Thymus (tissue), 11 donors: Measurements from ENCODE around the gene MAP4K5. TPM values are rescaled to one million over a fixed set of nuclear protein-coding genes. Genes with fewer than 3 reads are reported as not detected.

Experiments used
- DNase-seq, 9 donors: peaks; one replicate each; pipeline ENCODE4 v3.0.0-alpha.2; 2013; ENCODE audit warnings: low spot score in 9 of 9, low read depth in 6 of 9, missing footprints in 1 of 9
- H3K27ac ChIP-seq, 2 donors: one replicate each; pipeline ENCODE4 v1.5.1; 2013; ENCODE audit warnings: control low read depth in 1 of 2, low read depth in 1 of 2, low read length in 1 of 2, mild to moderate bottlenecking in 1 of 2, moderate library complexity in 1 of 2
- H3K27me3 ChIP-seq, 2 donors: one replicate each; pipeline ENCODE4 v1.5.1; 2013; ENCODE audit warnings: low read length in 1 of 2; ENCODE audit not compliant: control insufficient read depth in 2 of 2, insufficient read depth in 1 of 2
- H3K36me3 ChIP-seq, 2 donors: one replicate each; pipeline ENCODE4 v1.5.1; 2013; ENCODE audit warnings: low read length in 1 of 2, mild to moderate bottlenecking in 1 of 2, moderate library complexity in 1 of 2; ENCODE audit not compliant: control insufficient read depth in 2 of 2, insufficient read depth in 2 of 2
- H3K4me1 ChIP-seq, 2 donors: one replicate each; pipeline ENCODE4 v1.5.1; 2013; ENCODE audit warnings: low read length in 2 of 2; ENCODE audit not compliant: control insufficient read depth in 2 of 2, insufficient read depth in 2 of 2
- H3K4me3 ChIP-seq, 2 donors: one replicate each; pipeline ENCODE4 v1.5.1; 2013; ENCODE audit warnings: low read length in 2 of 2, control low read depth in 1 of 2, mild to moderate bottlenecking in 1 of 2
- H3K9me3 ChIP-seq, 2 donors: one replicate each; pipeline ENCODE4 v1.5.1; 2013; ENCODE audit warnings: low read length in 1 of 2, mild to moderate bottlenecking in 1 of 2; ENCODE audit not compliant: control insufficient read depth in 2 of 2, insufficient read depth in 1 of 2
- WGBS: extraction: QIAGEN DNeasy Blood & Tissue Kit; methylation state at CpG from one replicate; pipeline ENCODE4 v1.1.7; 2013; 5-methylcytosine and 5-hydroxymethylcytosine counted together
- polyA plus RNA-seq: library from polyadenylated mRNA; stranded (reverse); fragments of 200-250 nt; gene quantifications from one replicate; pipeline ENCODE4 v1.2.3, GENCODE V29; 2013
- total RNA-seq: library from RNA; stranded (reverse); fragments of 120-200 nt; gene quantifications from one replicate; pipeline ENCODE4 v1.2.4, GENCODE V29; 2013
- donor health status: healthy.

Gene MAP4K5
- total and polyA plus RNA-seq, 2 donors, result 20.8 to 22.9 TPM

- Histone ChIP-seq H3K36me3 (peaks cover 8 to 25% of the 10 kb centered on the region in 2 donors), H3K4me1 (no peaks in the 10 kb centered on the region), H3K9me3 (no peaks in the 10 kb centered on the region), H3K27ac (no peak overlapping the region), H3K4me3 (no peak overlapping the region), H3K27me3 (no peaks in the 10 kb centered on the region)
- DNase-seq, result no peak
- WGBS, result 85% methylated on average over 1 of the region's 1 CpG
These were observed 56.9 kb downstream of the MAP4K5 start for GRCh38 chr14:50475460-50475859.

GRCh38 chr14:50471838-50472465 is 60.4 kb downstream of the MAP4K5 start:
- Histone ChIP-seq H3K9me3 (no peaks in the 10 kb centered on the region), H3K36me3 (peaks cover 8 to 31% of the 10 kb centered on the region in 2 donors), H3K27me3 (no peaks in the 10 kb centered on the region), H3K4me1 (no peaks in the 10 kb centered on the region), H3K27ac (no peak overlapping the region), H3K4me3 (no peak overlapping the region)
- DNase-seq, result no peak
- 80% methylated on average over 6 of the region's 6 CpGs for WGBS

DNA sequence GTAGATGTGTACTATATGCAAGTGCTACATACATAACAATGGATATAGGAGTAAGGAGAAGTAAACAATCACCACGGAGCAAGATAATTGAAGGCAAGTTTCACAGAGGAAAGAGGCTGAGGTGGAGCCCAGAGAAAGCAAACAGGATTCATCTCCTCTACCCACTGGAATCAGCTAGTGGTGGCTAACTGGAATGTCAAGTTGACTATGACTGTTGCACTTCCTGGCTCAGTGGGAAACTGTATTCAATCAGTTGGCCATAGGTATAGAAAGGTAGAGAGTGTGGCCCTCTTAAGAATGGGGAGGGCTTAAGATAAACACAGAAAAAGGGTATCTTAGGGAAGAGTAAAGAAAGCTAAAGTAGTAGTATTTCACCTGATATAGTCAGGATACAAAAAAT is 62.4 kb downstream of the MAP4K5 start:
- Histone ChIP-seq H3K4me1 (no peaks in the 10 kb centered on the region), H3K9me3 (no peaks in the 10 kb centered on the region), H3K36me3 (peaks cover 11 to 31% of the 10 kb centered on the region in 2 donors), H3K4me3 (no peak overlapping the region), H3K27me3 (no peaks in the 10 kb centered on the region), H3K27ac (no peak overlapping the region)
- 98% methylated on average over 1 of the region's 1 CpG for WGBS
- DNase-seq, result no peak

DNA sequence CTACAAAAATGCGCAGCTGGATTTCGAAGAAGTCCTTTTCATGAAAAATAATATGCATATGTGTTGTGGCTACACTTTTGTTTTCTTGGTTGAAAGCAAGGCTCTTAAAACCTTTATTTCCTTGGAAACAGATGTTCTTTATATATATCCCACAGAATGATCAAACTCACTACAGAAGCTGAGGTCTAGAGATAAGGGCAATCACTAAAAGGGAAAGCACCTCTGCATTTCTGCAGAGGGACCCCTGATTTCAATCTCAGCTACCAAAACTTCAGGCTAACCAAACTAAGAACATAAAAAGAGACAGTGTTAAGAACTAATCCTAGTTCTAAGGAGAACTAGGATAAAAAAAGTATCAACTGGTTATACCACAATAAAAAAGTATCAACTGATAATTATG is 70.3 kb downstream of the MAP4K5 start:
- Histone ChIP-seq H3K27me3 (no peaks in the 10 kb centered on the region), H3K4me1 (no peaks in the 10 kb centered on the region), H3K9me3 (no peaks in the 10 kb centered on the region), H3K4me3 (no peak overlapping the region), H3K36me3 (peaks cover 6 to 13% of the 10 kb centered on the region in 2 donors), H3K27ac (no peak overlapping the region)
- WGBS, result 96% methylated on average over 2 of the region's 2 CpGs
- DNase-seq, result no peak

- H3K27ac ChIP-seq, result no peak overlapping the region
- H3K36me3 ChIP-seq, result peaks cover 5 to 35% of the 10 kb centered on the region in 2 donors
- WGBS, result 98% methylated on average over 2 of the region's 2 CpGs
These were observed 78.5 kb downstream of the MAP4K5 start for GRCh38 chr14:50453869-50454268.

DNA sequence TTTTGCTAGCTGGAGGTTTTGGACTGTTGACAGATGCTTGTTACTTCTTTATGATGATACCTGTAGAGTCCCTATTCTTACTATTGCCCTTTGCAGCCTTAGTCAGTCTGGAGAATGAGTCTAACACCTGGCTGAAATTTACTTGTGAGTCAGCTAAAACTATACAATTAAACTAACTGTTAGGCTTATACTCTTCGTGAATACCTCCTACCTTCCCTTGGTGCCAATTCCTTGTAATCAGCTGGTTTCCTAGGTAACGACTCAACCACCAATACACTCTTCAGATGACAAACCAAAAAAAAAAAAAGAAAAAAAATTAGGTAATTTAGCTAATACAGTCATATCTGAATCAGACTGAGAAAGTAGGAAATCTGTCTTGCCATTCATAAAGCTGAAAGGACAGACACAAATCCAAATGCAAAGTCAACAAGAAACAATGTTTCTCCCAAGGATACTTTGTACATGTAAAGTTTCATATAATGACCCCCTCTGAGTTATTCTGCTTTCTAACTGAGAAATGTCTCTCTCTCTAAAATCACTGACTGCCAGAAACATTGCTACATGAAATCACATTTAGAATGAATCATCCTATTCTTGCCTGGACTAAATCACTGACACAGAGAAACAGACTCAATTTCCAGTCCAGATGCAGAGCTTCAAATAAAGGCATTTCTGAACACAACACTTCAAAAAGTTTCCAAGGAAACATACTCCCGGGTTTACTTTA is 79.2 kb downstream of the MAP4K5 start:
- Histone ChIP-seq H3K9me3 (no peaks in the 10 kb centered on the region), H3K4me1 (no peaks in the 10 kb centered on the region), H3K4me3 (no peak overlapping the region), H3K36me3 (peaks cover 5 to 35% of the 10 kb centered on the region in 2 donors), H3K27ac (no peak overlapping the region), H3K27me3 (no peaks in the 10 kb centered on the region)
- 97% methylated on average over 3 of the region's 3 CpGs for WGBS
- DNase-seq, result no peak

More at GRCh38 chr14:50453869-50454268, 78.5 kb downstream of the MAP4K5 start:
- no peaks in the 10 kb centered on the region for H3K27me3 ChIP-seq
- no peak for DNase-seq
- no peak overlapping the region for H3K4me3 ChIP-seq
- no peaks in the 10 kb centered on the region for H3K9me3 ChIP-seq
- H3K4me1 ChIP-seq, result no peaks in the 10 kb centered on the region

DNA sequence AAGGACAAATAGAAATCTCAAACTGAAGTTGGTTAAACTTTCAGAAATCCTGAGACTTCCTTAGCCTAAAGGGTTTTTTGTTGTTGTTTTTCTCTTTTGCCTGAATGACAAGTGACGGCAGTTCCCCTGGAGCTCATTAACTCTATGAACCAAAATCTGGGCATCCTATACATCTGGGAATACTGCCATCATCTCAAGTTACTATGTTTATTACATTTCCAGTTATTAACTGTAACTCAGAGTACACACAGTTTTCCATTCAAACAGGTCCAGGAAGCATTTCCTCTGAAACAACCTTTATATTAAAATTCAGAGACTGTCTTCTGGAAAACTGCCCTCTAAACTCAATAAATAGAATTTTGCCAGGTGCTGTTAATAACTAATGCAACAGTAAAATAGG is 80.1 kb downstream of the MAP4K5 start:
- Histone ChIP-seq H3K9me3 (no peaks in the 10 kb centered on the region), H3K4me3 (no peak overlapping the region), H3K36me3 (peaks cover 5 to 33% of the 10 kb centered on the region in 2 donors), H3K27ac (no peak overlapping the region), H3K4me1 (no peaks in the 10 kb centered on the region), H3K27me3 (no peaks in the 10 kb centered on the region)
- no peak for DNase-seq
- 100% methylated on average over 1 of the region's 1 CpG for WGBS

DNA sequence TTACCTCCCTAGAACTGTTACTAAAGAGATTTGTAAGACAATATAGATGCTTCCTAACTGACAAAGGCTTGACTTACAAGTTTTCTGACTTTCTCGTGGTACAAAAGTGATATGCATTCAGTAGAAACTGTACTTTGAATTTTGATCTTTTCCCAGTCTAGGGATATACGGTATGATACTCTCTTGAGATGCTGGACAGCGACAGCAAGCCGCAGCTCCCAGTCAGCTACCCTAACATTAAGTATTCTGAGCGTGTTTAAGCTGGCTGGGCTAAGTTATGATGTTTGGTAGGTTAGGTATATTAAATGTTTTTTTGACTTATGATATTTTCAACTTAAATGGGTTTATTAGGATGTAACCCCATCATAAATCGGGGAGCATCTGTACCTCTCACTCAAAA is 80.5 kb downstream of the MAP4K5 start:
- H3K27me3 ChIP-seq, result no peaks in the 10 kb centered on the region
- no peaks in the 10 kb centered on the region for H3K9me3 ChIP-seq
- H3K4me1 ChIP-seq, result no peaks in the 10 kb centered on the region
- no peak overlapping the region for H3K4me3 ChIP-seq
- peaks cover 3 to 30% of the 10 kb centered on the region in 2 donors for H3K36me3 ChIP-seq
- 98% methylated on average over 6 of the region's 6 CpGs for WGBS
- H3K27ac ChIP-seq, result no peak overlapping the region
- DNase-seq, result no peak

GRCh38 chr14:50447461-50447860 is 84.9 kb downstream of the MAP4K5 start:
- 86% methylated on average over 1 of the region's 1 CpG for WGBS
- Histone ChIP-seq H3K9me3 (no peaks in the 10 kb centered on the region), H3K4me3 (no peak overlapping the region), H3K4me1 (no peaks in the 10 kb centered on the region), H3K27me3 (no peaks in the 10 kb centered on the region), H3K27ac (no peak overlapping the region), H3K36me3 (peaks cover 5 to 33% of the 10 kb centered on the region in 2 donors)
- no peak for DNase-seq
